ENCODE results near the gene ATXN2.
"Not testable (repeated sequence)": the region's sequence is repeated elsewhere in the genome, so short reads cannot be mapped to it uniquely, and the experiment has no call there.

DNA sequence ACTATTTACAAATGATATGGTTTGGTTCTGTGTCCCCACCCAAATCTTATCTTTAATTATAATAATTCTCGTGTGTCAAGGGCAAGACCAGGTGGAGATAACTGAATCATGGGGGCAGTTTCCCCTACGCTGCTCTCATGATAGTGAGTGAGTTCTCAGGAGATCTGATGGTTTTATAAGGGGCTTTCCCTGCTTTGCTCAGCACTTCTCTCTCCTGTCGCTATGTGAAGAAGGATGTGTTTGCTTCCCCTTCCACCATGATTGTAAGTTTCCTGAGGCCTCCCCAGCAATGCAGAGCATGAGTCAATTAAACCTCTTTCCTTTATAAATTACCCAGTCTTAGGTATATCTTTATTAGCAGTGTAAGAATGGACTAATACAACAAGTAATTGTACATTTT is 43.8 kb downstream of the ATXN2 start:
- not testable (repeated sequence) for TF ChIP-seq RARB (CRISPR knock-in tag; IDR thresholded peaks at IDR 0.05); ARNTL (CRISPR knock-in tag; IDR thresholded peaks at IDR 0.05; ENCODE audit: borderline replicate concordance, low read depth); SNAI2 (CRISPR knock-in tag; IDR thresholded peaks at IDR 0.05)
- TF ChIP-seq, protein P1, sequence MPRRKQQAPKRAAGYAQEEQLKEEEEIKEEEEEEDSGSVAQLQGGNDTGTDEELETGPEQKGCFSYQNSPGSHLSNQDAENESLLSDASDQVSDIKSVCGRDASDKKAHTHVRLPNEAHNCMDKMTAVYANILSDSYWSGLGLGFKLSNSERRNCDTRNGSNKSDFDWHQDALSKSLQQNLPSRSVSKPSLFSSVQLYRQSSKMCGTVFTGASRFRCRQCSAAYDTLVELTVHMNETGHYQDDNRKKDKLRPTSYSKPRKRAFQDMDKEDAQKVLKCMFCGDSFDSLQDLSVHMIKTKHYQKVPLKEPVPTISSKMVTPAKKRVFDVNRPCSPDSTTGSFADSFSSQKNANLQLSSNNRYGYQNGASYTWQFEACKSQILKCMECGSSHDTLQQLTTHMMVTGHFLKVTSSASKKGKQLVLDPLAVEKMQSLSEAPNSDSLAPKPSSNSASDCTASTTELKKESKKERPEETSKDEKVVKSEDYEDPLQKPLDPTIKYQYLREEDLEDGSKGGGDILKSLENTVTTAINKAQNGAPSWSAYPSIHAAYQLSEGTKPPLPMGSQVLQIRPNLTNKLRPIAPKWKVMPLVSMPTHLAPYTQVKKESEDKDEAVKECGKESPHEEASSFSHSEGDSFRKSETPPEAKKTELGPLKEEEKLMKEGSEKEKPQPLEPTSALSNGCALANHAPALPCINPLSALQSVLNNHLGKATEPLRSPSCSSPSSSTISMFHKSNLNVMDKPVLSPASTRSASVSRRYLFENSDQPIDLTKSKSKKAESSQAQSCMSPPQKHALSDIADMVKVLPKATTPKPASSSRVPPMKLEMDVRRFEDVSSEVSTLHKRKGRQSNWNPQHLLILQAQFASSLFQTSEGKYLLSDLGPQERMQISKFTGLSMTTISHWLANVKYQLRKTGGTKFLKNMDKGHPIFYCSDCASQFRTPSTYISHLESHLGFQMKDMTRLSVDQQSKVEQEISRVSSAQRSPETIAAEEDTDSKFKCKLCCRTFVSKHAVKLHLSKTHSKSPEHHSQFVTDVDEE (CRISPR knock-in tag; IDR thresholded peaks at IDR 0.05), result not testable (repeated sequence)
- TF ChIP-seq, protein P2, sequence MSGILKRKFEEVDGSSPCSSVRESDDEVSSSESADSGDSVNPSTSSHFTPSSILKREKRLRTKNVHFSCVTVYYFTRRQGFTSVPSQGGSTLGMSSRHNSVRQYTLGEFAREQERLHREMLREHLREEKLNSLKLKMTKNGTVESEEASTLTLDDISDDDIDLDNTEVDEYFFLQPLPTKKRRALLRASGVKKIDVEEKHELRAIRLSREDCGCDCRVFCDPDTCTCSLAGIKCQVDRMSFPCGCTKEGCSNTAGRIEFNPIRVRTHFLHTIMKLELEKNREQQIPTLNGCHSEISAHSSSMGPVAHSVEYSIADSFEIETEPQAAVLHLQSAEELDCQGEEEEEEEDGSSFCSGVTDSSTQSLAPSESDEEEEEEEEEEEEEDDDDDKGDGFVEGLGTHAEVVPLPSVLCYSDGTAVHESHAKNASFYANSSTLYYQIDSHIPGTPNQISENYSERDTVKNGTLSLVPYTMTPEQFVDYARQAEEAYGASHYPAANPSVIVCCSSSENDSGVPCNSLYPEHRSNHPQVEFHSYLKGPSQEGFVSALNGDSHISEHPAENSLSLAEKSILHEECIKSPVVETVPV (CRISPR knock-in tag; IDR thresholded peaks at IDR 0.05), result not testable (repeated sequence)
- TF ChIP-seq, protein P3, sequence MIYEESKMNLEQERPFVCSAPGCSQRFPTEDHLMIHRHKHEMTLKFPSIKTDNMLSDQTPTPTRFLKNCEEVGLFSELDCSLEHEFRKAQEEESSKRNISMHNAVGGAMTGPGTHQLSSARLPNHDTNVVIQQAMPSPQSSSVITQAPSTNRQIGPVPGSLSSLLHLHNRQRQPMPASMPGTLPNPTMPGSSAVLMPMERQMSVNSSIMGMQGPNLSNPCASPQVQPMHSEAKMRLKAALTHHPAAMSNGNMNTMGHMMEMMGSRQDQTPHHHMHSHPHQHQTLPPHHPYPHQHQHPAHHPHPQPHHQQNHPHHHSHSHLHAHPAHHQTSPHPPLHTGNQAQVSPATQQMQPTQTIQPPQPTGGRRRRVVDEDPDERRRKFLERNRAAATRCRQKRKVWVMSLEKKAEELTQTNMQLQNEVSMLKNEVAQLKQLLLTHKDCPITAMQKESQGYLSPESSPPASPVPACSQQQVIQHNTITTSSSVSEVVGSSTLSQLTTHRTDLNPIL (CRISPR knock-in tag; IDR thresholded peaks at IDR 0.05; ENCODE audit: low read depth), result not testable (repeated sequence)
- TF ChIP-seq, protein P4, sequence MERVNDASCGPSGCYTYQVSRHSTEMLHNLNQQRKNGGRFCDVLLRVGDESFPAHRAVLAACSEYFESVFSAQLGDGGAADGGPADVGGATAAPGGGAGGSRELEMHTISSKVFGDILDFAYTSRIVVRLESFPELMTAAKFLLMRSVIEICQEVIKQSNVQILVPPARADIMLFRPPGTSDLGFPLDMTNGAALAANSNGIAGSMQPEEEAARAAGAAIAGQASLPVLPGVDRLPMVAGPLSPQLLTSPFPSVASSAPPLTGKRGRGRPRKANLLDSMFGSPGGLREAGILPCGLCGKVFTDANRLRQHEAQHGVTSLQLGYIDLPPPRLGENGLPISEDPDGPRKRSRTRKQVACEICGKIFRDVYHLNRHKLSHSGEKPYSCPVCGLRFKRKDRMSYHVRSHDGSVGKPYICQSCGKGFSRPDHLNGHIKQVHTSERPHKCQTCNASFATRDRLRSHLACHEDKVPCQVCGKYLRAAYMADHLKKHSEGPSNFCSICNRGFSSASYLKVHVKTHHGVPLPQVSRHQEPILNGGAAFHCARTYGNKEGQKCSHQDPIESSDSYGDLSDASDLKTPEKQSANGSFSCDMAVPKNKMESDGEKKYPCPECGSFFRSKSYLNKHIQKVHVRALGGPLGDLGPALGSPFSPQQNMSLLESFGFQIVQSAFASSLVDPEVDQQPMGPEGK (CRISPR knock-in tag; IDR thresholded peaks at IDR 0.05; ENCODE audit: borderline replicate concordance), result not testable (repeated sequence)
